HG02798 (cell line): Measurements from ENCODE around the gene HMGB4.

ENCODE experiments used
- ATAC-seq: cut with Tn5 transposase; IDR thresholded peaks from one replicate; pipeline ENCODE4 v1.9.1; 2021; ENCODE audit warnings: mild to moderate bottlenecking; ENCODE audit not compliant: unreplicated experiment, poor library complexity

Gene HMGB4

DNA sequence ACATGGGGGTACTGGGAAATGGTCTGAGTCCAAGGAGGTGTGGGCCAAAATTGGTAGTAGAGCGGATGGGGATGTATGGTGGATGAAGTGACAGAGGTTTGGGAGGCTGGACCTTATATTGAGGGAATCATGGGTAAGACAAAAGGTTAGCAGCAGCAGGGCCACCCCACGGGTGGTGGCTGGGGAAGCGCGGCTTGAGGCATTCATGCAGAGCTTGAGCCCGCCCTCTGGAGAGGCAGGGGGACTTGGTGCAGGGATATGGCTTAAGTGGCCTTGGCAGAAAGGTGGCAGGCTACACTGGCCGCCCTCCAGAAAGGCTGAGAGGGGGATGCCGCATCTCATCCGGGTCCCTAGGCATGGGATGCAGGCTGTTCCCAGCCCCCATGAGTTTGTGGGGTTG is 31.5 kb downstream of the HMGB4 start:
- ATAC-seq: no peak

DNA sequence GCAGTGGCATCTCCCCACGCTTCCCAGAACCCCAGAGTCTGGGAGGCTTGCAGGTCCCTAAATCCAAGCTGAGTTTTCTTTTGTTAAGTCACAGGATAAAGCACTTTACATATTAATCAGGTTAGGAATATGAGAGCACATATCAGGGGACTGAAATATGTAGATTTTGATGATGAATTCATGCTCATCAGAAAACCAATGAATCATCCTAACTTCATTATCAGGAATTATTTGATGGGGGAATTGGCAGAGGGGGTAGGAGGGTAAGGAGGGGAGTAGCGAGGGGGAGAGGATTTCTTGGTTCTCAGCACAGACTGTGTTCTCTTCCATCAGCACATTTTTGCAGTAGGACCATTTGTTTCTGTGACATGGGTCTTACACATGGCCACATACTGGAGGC is 32.1 kb downstream of the HMGB4 start:
- ATAC-seq: no peak

DNA sequence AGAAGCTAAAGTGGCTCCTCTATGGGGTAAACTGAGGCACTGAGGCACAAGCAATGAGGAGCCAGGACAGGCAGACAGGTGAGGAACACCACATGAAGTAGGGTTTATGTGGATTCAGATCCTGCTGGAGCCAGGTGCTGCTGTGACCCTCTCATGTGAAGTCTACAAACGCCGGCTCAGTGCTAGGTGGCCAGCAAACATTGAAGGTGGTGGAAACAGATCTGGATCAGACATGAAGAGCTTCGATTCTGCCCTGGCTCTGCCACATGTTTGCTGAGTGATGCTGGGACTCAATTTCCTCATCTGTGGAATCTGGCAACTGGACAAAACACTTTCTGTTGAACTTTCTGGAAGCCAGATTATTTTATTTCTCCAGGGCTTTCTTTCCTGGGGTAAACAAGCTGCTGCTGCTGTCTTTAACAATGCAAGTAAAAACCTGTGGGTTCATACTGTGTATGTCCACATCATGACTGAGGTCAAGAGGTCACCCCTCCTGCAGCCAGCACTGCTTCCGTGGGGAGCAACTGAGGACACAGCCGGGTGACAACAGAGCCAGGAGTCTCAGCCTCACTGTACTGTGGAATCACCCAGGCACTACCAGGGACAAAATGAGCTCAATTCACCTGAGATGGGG is 33.3 kb downstream of the HMGB4 start:
- ATAC-seq: no peak

DNA sequence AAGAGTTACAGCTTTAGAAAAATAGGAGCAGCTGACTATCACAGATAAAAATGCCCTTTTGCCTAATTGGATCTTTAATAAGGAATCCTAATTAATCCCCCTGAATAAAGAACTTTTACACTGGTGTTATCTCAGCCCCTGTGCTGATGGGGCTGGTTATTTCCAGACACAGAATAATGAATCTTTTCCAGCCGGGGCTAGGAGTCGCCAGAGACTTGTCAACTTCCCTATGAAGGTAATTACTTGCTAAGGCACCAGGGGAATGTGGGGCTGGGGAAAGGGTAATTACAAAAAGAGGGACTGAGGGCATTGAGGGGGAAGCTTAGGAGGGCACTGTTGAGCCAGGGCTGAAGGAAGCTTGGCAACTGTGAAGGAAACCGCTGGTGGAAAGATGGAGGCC is 34.5 kb downstream of the HMGB4 start:
- ATAC-seq: no peak

DNA sequence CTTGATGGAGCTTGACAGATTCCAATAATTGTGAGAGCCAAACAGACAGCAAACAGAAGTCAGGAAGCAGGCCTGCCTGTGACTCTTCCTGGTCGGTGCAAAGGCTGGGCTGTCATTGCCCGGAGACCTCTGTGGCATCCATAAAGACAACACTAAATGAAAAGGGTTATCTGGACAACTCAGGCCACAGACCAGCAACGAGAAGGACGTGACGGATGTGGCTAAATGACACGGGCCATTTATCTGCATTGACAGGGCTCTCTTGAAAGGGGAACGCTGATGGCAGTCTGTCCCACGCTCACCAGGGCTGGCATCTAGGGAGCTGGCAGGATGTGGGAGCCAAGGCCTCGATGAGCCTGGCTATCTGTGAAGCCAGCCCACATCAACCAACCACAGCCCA is 35.0 kb downstream of the HMGB4 start:
- ATAC-seq: no peak

DNA sequence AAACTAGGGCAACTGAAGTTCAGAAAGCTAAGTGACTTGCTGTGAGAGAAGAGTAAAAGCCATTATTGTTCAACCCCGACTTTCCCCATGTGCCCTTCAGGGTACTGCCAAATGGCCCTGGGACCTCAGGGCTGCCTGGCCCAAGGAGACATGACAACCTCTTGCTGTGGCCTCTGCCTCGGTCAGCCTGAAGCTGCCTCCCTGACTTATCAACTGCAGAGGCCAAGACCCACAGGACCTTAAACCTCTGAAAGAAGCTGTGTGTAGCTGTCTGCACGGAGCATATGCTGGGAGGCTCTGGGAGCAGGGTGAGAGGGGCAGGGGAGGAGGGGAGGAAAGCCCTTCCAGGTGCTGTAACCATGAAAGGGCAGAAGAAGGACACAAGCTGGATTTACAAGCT is 35.9 kb downstream of the HMGB4 start:
- no peak for ATAC-seq

DNA sequence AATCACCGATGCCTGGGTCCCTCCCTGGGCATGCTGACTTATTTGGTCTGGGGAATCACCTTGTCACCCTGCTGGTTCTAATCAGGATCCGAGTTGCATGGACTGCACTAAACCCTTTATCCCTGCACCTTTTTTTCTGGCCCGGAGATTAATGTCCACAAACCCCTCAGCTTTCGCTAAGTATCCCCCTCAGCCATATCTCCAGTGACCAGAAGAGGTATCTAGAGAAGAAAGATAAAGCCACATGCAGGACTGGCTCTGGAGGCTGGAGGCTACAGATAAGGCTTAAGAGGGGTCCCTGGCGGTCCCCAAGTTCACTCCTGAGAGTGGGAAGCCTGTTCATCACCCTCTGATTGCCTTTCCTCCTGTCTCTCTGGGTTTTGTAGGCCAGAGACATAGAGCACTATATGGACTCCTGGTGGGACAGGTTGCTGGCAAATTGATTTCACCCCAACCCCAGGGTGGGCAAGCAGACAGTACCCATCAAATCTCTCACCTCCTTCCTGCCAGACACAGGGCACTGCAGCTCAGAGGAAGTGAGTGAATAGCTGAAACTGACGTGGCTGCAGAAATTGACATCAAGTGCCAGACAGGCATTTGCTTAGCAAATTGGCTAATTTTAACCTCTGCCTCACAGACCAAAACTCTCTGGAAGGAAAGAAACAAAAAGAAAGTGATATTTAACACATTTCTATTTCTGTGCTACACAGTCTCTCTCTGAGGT is 38.8 kb downstream of the HMGB4 start:
- ATAC-seq: peak; percentile 86

DNA sequence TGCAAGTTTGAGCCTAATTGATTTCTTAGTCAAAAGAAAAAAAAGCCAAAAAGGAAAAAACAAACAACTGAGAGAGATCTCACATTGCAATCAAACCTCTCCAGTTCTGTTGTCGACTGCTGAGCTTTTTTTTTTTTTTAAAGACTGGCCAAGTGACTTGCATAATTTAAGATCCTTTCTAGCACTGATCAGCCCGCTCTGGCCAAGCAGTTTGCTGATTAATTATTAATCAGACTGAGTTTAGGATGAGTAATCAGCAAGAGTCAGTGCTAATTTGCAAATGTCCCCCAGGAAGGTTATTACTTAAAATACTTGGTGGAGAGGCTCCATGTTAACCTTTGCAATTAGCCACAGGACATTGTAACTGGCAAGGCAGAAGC is 39.3 kb downstream of the HMGB4 start:
- peak; percentile 56 for ATAC-seq

DNA sequence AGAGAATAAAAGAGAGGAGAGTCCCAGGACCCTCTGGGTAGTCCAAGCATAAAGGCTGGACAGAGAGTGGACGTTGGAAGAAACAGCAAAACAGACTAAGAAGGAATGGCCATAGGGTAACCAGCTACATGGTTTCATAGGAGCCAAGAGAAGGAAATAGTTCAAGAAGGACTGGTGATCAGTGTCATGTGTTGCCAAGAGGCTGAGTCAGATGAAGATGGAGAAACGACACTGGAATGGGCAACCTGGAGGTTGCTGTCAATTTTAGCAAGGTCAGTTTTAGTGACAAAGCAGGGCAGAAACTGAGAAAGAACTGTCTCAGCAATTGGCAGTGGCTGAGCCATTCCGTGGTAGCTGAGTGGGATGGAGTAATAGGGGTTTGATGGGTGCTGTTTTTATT is 41.4 kb downstream of the HMGB4 start:
- ATAC-seq: no peak

DNA sequence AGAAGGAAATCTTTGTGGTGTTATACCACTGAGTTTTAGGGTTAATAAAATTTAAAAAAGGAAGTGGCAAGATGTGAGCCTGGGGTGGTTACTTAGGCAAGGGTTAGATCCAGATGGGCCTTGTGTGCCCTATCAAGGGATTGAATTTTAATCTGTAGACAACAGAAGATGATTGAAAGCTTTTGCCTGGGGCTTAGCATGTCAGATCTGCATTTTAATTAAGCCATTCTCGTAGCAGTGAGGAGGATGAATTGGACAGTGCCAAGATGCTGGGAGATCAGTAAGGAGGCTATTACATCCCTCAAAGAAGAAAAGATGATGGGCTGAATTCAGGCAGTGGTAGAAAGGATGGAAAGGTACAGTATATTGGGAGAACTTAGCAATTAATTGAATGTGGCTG is 42.3 kb downstream of the HMGB4 start:
- ATAC-seq: no peak

DNA sequence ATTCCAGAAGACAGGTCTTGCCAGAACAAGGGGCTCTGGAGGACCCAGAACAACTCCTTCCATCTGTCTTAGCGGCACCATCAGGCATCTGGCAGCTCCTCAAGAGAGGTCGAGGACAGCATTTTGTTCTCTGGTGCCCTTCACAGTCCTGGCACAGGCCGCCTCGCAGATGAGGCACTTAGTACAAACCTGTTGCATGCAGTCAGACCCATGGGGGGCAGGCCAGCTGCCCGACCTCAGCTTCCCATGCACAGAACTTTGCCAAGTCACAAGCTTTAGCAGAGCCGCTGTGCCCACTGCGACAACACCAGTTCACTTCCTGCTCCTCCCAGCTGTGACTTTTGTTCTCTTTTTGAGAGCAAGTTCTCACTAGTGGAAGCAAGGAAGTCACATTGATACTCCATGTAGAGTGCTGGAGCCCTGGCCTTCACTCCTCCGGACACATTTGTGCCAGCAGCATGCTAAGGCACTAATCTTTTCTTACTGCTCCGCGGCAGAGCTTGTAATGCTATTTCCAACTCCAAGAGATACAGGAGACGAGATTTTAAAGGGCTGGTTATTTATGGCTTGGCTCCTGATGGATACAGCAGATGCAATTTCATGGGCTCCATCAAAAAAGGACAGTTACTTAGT is 44.6 kb downstream of the HMGB4 start:
- no peak for ATAC-seq
